Liver (tissue), 9 donors: ENCODE data around the gene KLK14. TPM values are rescaled to one million over a fixed set of nuclear protein-coding genes. Genes with fewer than 3 reads are reported as not detected.

ENCODE experiments used
- DNase-seq: peaks from one replicate; pipeline ENCODE4 v3.0.0-alpha.2; 2017; ENCODE audit warnings: low spot score
- H3K27ac ChIP-seq, 2 donors: one replicate each; pipeline ENCODE4 v1.7.0; 2013; ENCODE audit warnings: inconsistent platforms in 2 of 2, low read length in 2 of 2, control low read depth in 1 of 2, low read depth in 1 of 2, mild to moderate bottlenecking in 1 of 2
- H3K27me3 ChIP-seq, 4 donors: one replicate each; pipeline versions ENCODE4 v1.6.1 to v1.7.0; 2013; ENCODE audit warnings: low read length in 3 of 4, inconsistent platforms in 1 of 4, mild to moderate bottlenecking in 1 of 4, moderate library complexity in 1 of 4; ENCODE audit not compliant: control insufficient read depth in 4 of 4, insufficient read depth in 4 of 4
- H3K36me3 ChIP-seq, 4 donors: one replicate each; pipeline versions ENCODE4 v1.6.1 to v1.7.0; 2013; ENCODE audit warnings: low read length in 3 of 4, mild to moderate bottlenecking in 3 of 4, low read depth in 1 of 4, moderate library complexity in 1 of 4; ENCODE audit not compliant: control insufficient read depth in 4 of 4, insufficient read depth in 3 of 4
- H3K4me1 ChIP-seq, 4 donors: one replicate each; pipeline versions ENCODE4 v1.6.1 to v1.7.0; 2013; ENCODE audit warnings: low read length in 3 of 4, mild to moderate bottlenecking in 3 of 4, moderate library complexity in 1 of 4; ENCODE audit not compliant: control insufficient read depth in 4 of 4, insufficient read depth in 4 of 4
- H3K4me3 ChIP-seq, 3 donors: one replicate each; pipeline versions ENCODE4 v1.6.1 to v1.7.0; 2013; ENCODE audit warnings: low read length in 3 of 3, control low read depth in 1 of 3, low read depth in 1 of 3, mild to moderate bottlenecking in 1 of 3
- H3K9ac ChIP-seq, 2 donors: one replicate each; pipeline ENCODE4 v1.7.0; 2013; ENCODE audit warnings: low read length in 2 of 2, mild to moderate bottlenecking in 2 of 2, moderate library complexity in 2 of 2, control low read depth in 1 of 2, low read depth in 1 of 2
- H3K9me3 ChIP-seq, 4 donors: one replicate each; pipeline versions ENCODE4 v1.6.1 to v1.7.0; 2013; ENCODE audit warnings: low read length in 3 of 4; ENCODE audit not compliant: control insufficient read depth in 4 of 4
- EGR1 ChIP-seq, 2 donors: IDR thresholded peaks; 2 replicates each; pipeline ENCODE4 v1.6.1; 2016 to 2018; ENCODE audit warnings: antibody characterized with exemption in 2 of 2, low read depth in 2 of 2
- FOXA1 ChIP-seq: IDR thresholded peaks from 2 replicates; pipeline ENCODE4 v1.6.1; 2016; ENCODE audit warnings: antibody characterized with exemption
- GABPA ChIP-seq, 2 donors: IDR thresholded peaks in 1 of 2; conservative IDR thresholded peaks in 1 of 2; 2 replicates each; pipeline ENCODE4 v1.6.1; 2016; ENCODE audit warnings: antibody characterized with exemption in 2 of 2, mild to moderate bottlenecking in 1 of 2, moderate library complexity in 1 of 2
- HNF4A ChIP-seq, 2 donors: conservative IDR thresholded peaks; 2 replicates each; pipeline ENCODE4 v1.6.1; 2016; ENCODE audit warnings: antibody characterized with exemption in 2 of 2, mild to moderate bottlenecking in 2 of 2
- HNF4G ChIP-seq: IDR thresholded peaks from 2 replicates; pipeline ENCODE4 v1.6.1; 2016; ENCODE audit warnings: antibody characterized with exemption
- JUND ChIP-seq, 2 donors: IDR thresholded peaks; 2 replicates each; pipeline ENCODE4 v1.6.1; 2016; ENCODE audit warnings: antibody characterized with exemption in 2 of 2
- NR2F2 ChIP-seq: IDR thresholded peaks from 2 replicates; pipeline ENCODE4 v1.6.1; 2016; ENCODE audit warnings: antibody characterized with exemption
- RAD21 ChIP-seq, 2 donors: IDR thresholded peaks; 2 replicates each; pipeline ENCODE4 v1.6.1; 2016; ENCODE audit warnings: antibody characterized with exemption in 2 of 2, mild to moderate bottlenecking in 2 of 2
- RXRA ChIP-seq, 2 donors: IDR thresholded peaks; 2 replicates each; pipeline ENCODE4 v1.6.1; 2017 to 2018; ENCODE audit warnings: antibody characterized with exemption in 2 of 2, mild to moderate bottlenecking in 1 of 2
- SP1 ChIP-seq: IDR thresholded peaks from 2 replicates; pipeline ENCODE4 v1.6.1; 2018; ENCODE audit warnings: antibody characterized with exemption, mild to moderate bottlenecking
- YY1 ChIP-seq: IDR thresholded peaks from 2 replicates; pipeline ENCODE4 v1.6.1; 2016; ENCODE audit warnings: antibody characterized with exemption, mild to moderate bottlenecking
- WGBS: extraction: QIAGEN DNeasy Blood & Tissue Kit; methylation state at CpG from one replicate; pipeline ENCODE4 v1.1.7; 2013; 5-methylcytosine and 5-hydroxymethylcytosine counted together
- polyA plus RNA-seq, 2 donors: library from polyadenylated mRNA; stranded (reverse) in 1 of 2; unstranded in 1 of 2; fragments of 200-250 nt in 1 of 2; fragments of >200 nt in 1 of 2; fragmentation: Nextera tagmentation in 1 of 2; extraction: Ambion mirVana in 1 of 2; gene quantifications; one replicate each; pipeline versions ENCODE4 v1.2.1 to v1.2.3, GENCODE V29; 2013 to 2015
- total RNA-seq, 2 donors: library from RNA; depleted of rRNA; stranded (reverse); fragments of >200 nt; gene quantifications; one replicate each; pipeline ENCODE4 v1.2.3, GENCODE V29; 2014
- TF ChIP-seq, protein P1 (sequence below): IDR thresholded peaks from 2 replicates; pipeline ENCODE4 v1.6.1; 2016; ENCODE audit warnings: antibody characterized with exemption
- TF ChIP-seq, protein P2 (sequence below): fragments of 150-350 bp; IDR thresholded peaks from 2 replicates; pipeline ENCODE4 v1.5.1; 2017; ENCODE audit warnings: improper control_type of control experiment, low read depth, low read length; ENCODE audit not compliant: missing input control
- TF ChIP-seq, protein P3 (sequence below): IDR thresholded peaks from 2 replicates; pipeline ENCODE4 v1.6.1; 2016; ENCODE audit warnings: antibody characterized with exemption, mild to moderate bottlenecking
- TF ChIP-seq, protein P4 (sequence below): IDR thresholded peaks from 2 replicates; pipeline ENCODE4 v1.6.1; 2016; ENCODE audit warnings: antibody characterized with exemption
- TF ChIP-seq, protein P5 (sequence below): IDR thresholded peaks from 2 replicates; pipeline ENCODE4 v1.6.1; 2016; ENCODE audit warnings: antibody characterized with exemption
- donor health status: healthy.
- donor health status: healthy.
- donor health status: healthy.
- donor health status: healthy.
- donor health status: healthy.

The KLK14 gene
- total and polyA plus RNA-seq, 4 donors = 0.06 TPM; not detected in 3

DNA sequence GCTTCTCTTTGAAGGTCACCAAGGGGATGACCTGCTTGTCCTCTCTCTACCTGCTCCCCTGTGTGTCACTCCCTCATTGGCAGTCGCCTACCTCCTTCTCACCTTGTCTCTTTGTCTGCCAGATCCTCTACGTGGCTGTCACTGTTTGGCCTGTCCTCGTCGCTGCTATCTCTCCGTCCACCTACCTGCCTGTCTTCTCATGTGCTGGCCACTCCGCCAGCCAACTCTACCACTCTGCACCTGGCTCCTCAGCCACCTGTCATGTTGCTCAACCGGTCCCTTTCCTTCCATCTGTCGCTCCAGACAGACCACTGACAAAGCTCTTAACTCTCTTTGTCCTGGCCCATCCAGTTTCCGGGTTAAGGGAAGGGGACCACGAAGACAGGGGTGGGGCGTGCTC lies 48.0 kb downstream of the KLK14 start, which contains the start of gene KLK12:
Gene KLK12, minus strand, starts transcription at position 299 of the 400 bp plus-strand sequence. CDS start 381 bp downstream, outside the sequence.
- no peak for DNase-seq
- Histone ChIP-seq H3K4me1 (no peaks in the 10 kb centered on the region), H3K4me3 (no peak within 1 kb of the TSS), H3K27ac (no peak within 1 kb of the TSS), H3K36me3 (no peaks in the 10 kb centered on the region), H3K9ac (no peak within 1 kb of the TSS), H3K9me3 (peaks cover 0 to 3% (median 0%) of the 10 kb centered on the region in 4 donors), H3K27me3 (no peaks in the 10 kb centered on the region)
- TF ChIP-seq, protein P1, sequence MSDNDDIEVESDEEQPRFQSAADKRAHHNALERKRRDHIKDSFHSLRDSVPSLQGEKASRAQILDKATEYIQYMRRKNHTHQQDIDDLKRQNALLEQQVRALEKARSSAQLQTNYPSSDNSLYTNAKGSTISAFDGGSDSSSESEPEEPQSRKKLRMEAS = no peak
- TF ChIP-seq RAD21 (IDR thresholded peaks at IDR 0.05) = no peak
- TF ChIP-seq, protein P2, sequence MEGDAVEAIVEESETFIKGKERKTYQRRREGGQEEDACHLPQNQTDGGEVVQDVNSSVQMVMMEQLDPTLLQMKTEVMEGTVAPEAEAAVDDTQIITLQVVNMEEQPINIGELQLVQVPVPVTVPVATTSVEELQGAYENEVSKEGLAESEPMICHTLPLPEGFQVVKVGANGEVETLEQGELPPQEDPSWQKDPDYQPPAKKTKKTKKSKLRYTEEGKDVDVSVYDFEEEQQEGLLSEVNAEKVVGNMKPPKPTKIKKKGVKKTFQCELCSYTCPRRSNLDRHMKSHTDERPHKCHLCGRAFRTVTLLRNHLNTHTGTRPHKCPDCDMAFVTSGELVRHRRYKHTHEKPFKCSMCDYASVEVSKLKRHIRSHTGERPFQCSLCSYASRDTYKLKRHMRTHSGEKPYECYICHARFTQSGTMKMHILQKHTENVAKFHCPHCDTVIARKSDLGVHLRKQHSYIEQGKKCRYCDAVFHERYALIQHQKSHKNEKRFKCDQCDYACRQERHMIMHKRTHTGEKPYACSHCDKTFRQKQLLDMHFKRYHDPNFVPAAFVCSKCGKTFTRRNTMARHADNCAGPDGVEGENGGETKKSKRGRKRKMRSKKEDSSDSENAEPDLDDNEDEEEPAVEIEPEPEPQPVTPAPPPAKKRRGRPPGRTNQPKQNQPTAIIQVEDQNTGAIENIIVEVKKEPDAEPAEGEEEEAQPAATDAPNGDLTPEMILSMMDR = no peak
- TF ChIP-seq YY1 = no peak
- no peak for TF ChIP-seq FOXA1
- no peak for TF ChIP-seq HNF4A (conservative IDR thresholded peaks at IDR 0.05)
- no peak for TF ChIP-seq GABPA (IDR thresholded peaks at IDR 0.05 in 1 of 2, conservative IDR thresholded peaks at IDR 0.05 in 1 of 2)
- TF ChIP-seq, protein P3, sequence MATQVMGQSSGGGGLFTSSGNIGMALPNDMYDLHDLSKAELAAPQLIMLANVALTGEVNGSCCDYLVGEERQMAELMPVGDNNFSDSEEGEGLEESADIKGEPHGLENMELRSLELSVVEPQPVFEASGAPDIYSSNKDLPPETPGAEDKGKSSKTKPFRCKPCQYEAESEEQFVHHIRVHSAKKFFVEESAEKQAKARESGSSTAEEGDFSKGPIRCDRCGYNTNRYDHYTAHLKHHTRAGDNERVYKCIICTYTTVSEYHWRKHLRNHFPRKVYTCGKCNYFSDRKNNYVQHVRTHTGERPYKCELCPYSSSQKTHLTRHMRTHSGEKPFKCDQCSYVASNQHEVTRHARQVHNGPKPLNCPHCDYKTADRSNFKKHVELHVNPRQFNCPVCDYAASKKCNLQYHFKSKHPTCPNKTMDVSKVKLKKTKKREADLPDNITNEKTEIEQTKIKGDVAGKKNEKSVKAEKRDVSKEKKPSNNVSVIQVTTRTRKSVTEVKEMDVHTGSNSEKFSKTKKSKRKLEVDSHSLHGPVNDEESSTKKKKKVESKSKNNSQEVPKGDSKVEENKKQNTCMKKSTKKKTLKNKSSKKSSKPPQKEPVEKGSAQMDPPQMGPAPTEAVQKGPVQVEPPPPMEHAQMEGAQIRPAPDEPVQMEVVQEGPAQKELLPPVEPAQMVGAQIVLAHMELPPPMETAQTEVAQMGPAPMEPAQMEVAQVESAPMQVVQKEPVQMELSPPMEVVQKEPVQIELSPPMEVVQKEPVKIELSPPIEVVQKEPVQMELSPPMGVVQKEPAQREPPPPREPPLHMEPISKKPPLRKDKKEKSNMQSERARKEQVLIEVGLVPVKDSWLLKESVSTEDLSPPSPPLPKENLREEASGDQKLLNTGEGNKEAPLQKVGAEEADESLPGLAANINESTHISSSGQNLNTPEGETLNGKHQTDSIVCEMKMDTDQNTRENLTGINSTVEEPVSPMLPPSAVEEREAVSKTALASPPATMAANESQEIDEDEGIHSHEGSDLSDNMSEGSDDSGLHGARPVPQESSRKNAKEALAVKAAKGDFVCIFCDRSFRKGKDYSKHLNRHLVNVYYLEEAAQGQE = no peak
- TF ChIP-seq, protein P4, sequence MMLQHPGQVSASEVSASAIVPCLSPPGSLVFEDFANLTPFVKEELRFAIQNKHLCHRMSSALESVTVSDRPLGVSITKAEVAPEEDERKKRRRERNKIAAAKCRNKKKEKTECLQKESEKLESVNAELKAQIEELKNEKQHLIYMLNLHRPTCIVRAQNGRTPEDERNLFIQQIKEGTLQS = no peak
- TF ChIP-seq JUND (IDR thresholded peaks at IDR 0.05) = no peak
- 36% methylated on average over 11 of the region's 11 CpGs for WGBS

DNA sequence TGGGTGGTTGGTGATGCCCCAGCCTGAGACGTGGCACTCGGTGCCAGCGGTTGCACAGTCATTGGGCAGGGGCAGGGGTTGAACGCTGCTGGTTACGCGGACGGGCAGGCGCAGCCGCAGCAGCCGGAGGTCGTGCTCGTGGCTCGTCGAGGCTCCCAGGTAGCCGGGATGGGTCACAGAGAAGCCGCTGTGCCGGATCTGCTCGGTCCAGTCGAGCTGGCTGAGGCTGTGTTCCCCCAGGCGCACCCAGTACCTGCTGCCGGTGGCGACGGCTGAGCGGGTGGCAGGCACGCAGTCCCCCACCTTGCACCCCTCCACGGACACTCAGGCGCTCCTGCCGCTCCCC lies 50.8 kb downstream of the KLK14 start:
- peaks cover 0 to 4% (median 0%) of the 10 kb centered on the region in 4 donors for H3K27me3 ChIP-seq
- no peak for DNase-seq
- WGBS = 92% methylated on average over 28 of the region's 28 CpGs
- H3K4me1 ChIP-seq = no peaks in the 10 kb centered on the region
- H3K27ac ChIP-seq = no peak overlapping the region
- H3K9ac ChIP-seq = no peak overlapping the region
- no peaks in the 10 kb centered on the region for H3K36me3 ChIP-seq
- H3K4me3 ChIP-seq = no peak overlapping the region
- peaks cover 0 to 3% (median 0%) of the 10 kb centered on the region in 4 donors for H3K9me3 ChIP-seq
- TF ChIP-seq, protein P3 = no peak
- TF ChIP-seq GABPA (IDR thresholded peaks at IDR 0.05 in 1 of 2, conservative IDR thresholded peaks at IDR 0.05 in 1 of 2) (no peak), EGR1 (IDR thresholded peaks at IDR 0.05; ENCODE audit: low read depth in 2 of 2) (no peak), RXRA (IDR thresholded peaks at IDR 0.05) (no peak), HNF4A (conservative IDR thresholded peaks at IDR 0.05) (no peak), NR2F2 (no peak), RAD21 (IDR thresholded peaks at IDR 0.05) (no peak), HNF4G (no peak), SP1 (no peak), FOXA1 (no peak)
- TF ChIP-seq, protein P5, sequence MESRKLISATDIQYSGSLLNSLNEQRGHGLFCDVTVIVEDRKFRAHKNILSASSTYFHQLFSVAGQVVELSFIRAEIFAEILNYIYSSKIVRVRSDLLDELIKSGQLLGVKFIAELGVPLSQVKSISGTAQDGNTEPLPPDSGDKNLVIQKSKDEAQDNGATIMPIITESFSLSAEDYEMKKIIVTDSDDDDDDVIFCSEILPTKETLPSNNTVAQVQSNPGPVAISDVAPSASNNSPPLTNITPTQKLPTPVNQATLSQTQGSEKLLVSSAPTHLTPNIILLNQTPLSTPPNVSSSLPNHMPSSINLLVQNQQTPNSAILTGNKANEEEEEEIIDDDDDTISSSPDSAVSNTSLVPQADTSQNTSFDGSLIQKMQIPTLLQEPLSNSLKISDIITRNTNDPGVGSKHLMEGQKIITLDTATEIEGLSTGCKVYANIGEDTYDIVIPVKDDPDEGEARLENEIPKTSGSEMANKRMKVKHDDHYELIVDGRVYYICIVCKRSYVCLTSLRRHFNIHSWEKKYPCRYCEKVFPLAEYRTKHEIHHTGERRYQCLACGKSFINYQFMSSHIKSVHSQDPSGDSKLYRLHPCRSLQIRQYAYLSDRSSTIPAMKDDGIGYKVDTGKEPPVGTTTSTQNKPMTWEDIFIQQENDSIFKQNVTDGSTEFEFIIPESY = no peak
- TF ChIP-seq, protein P4 = no peak
- TF ChIP-seq, protein P2 = no peak
- TF ChIP-seq, protein P1 = no peak
